NCI-H1436 (cell line): ENCODE measurements around the gene TRIM66.

Source experiments
- DNase-seq: peaks from one replicate; lab custom pipeline; 2025; lab: John Stamatoyannopoulos, UW

Gene TRIM66

GRCh38 chr11:8682303-8683114 lies at the start of gene TRIM66, which contains the start of gene RPL27A:
TRIM66 (minus strand) TSS chr11:8682665; CDS start chr11:8672274, 10,391 bp downstream.
RPL27A (plus strand) TSS chr11:8682792; CDS start chr11:8682814, 22 bp downstream.
- peak; percentile 96 for DNase-seq

- no peak for DNase-seq
Measured at GRCh38 chr11:8731647-8732323, 49.3 kb upstream of the TRIM66 start.

GRCh38 chr11:8730697-8731020 lies 48.2 kb upstream of the TRIM66 start:
- DNase-seq, result no peak

GRCh38 chr11:8729837-8730696 lies 47.6 kb upstream of the TRIM66 start:
- DNase-seq, result no peak

GRCh38 chr11:8729067-8729466 lies 46.6 kb upstream of the TRIM66 start:
- DNase-seq, result no peak

GRCh38 chr11:8728563-8728962 lies 46.1 kb upstream of the TRIM66 start:
- no peak for DNase-seq

- DNase-seq, result no peak
Measured at GRCh38 chr11:8726395-8726794, 43.9 kb upstream of the TRIM66 start.

GRCh38 chr11:8724682-8725081 lies 42.2 kb upstream of the TRIM66 start:
- no peak for DNase-seq

GRCh38 chr11:8723711-8724110 lies 41.2 kb upstream of the TRIM66 start:
- DNase-seq, result no peak

GRCh38 chr11:8722809-8723208 lies 40.3 kb upstream of the TRIM66 start:
- DNase-seq, result no peak

- DNase-seq, result no peak
Measured at GRCh38 chr11:8721609-8722500, 39.4 kb upstream of the TRIM66 start.

GRCh38 chr11:8720868-8721608 lies 38.6 kb upstream of the TRIM66 start:
- DNase-seq, result no peak

GRCh38 chr11:8720352-8720751 lies 37.9 kb upstream of the TRIM66 start:
- DNase-seq, result no peak

- no peak for DNase-seq
Measured at GRCh38 chr11:8719721-8720120, 37.3 kb upstream of the TRIM66 start.

GRCh38 chr11:8719211-8719649 lies 36.8 kb upstream of the TRIM66 start:
- DNase-seq, result no peak

GRCh38 chr11:8717876-8718753 lies 35.6 kb upstream of the TRIM66 start:
- no peak for DNase-seq

GRCh38 chr11:8717544-8717875 lies 35.0 kb upstream of the TRIM66 start:
- no peak for DNase-seq

GRCh38 chr11:8715501-8715900 lies 33.0 kb upstream of the TRIM66 start:
- DNase-seq, result no peak

GRCh38 chr11:8714622-8715225 lies 32.3 kb upstream of the TRIM66 start:
- no peak for DNase-seq
